HG02943 (cell line): ENCODE data around the gene AGPAT3.

Source experiments
- ATAC-seq: cut with Tn5 transposase; IDR thresholded peaks from one replicate; pipeline ENCODE4 v1.9.1; 2021; ENCODE audit warnings: mild to moderate bottlenecking, low read depth, moderate library complexity; ENCODE audit not compliant: unreplicated experiment

Gene AGPAT3

GRCh38 chr21:43904331-43904781 is 39.3 kb downstream of the AGPAT3 start:
- no peak for ATAC-seq

- ATAC-seq, result no peak
These were observed 40.9 kb downstream of the AGPAT3 start for GRCh38 chr21:43905726-43906455.

GRCh38 chr21:43906585-43907370 is 41.8 kb downstream of the AGPAT3 start:
- no peak for ATAC-seq

- ATAC-seq, result no peak
These were observed 42.7 kb downstream of the AGPAT3 start for GRCh38 chr21:43907751-43908150.

- no peak for ATAC-seq
These were observed 43.1 kb downstream of the AGPAT3 start for GRCh38 chr21:43908167-43908566.

- ATAC-seq, result no peak
These were observed 44.8 kb downstream of the AGPAT3 start for GRCh38 chr21:43909741-43910400.

- no peak for ATAC-seq
These were observed 45.4 kb downstream of the AGPAT3 start for GRCh38 chr21:43910460-43910859.

- ATAC-seq, result no peak
These were observed 46.3 kb downstream of the AGPAT3 start for GRCh38 chr21:43911015-43911934.

GRCh38 chr21:43911935-43912487 is 47.0 kb downstream of the AGPAT3 start:
- ATAC-seq, result no peak

GRCh38 chr21:43912500-43912899 is 47.5 kb downstream of the AGPAT3 start:
- ATAC-seq, result no peak

- no peak for ATAC-seq
These were observed 47.9 kb downstream of the AGPAT3 start for GRCh38 chr21:43912910-43913309.

GRCh38 chr21:43913928-43914327 is 48.9 kb downstream of the AGPAT3 start:
- no peak for ATAC-seq

GRCh38 chr21:43916076-43916475 is 51.1 kb downstream of the AGPAT3 start:
- no peak for ATAC-seq

GRCh38 chr21:43916691-43917514 is 51.9 kb downstream of the AGPAT3 start:
- ATAC-seq, result no peak

- ATAC-seq, result no peak
These were observed 52.7 kb downstream of the AGPAT3 start for GRCh38 chr21:43917515-43918384.

GRCh38 chr21:43918385-43918947 is 53.4 kb downstream of the AGPAT3 start:
- ATAC-seq, result no peak

- no peak for ATAC-seq
These were observed 54.3 kb downstream of the AGPAT3 start for GRCh38 chr21:43919283-43919682.
